Kidney capillary endothelial cell (primary cell): Measurements from ENCODE around the gene BTBD10.

Source experiments
- DNase-seq: peaks from one replicate; pipeline ENCODE4 v3.0.0-alpha.2; 2018; ENCODE audit warnings: low spot score

Gene BTBD10

DNA sequence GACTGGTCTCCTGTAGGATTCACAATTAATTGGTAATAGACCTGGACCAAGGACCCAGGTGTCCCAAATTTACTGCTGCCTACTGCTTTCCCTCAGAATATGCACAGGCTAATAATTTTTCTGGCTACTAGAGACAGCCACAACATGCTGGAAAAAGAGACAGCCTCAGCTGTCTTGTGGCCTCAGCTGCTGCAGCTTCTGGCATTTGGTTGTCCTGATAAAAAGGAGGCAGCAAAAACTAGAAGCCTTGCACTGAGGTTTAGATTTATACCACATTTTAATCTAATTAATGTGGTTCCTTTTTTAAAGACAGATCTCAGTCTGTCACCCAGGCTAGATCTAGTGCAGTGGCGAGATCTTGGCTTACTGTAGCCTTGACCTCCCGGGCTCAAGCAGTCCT lies 89.8 kb downstream of the BTBD10 start:
- DNase-seq = no peak

DNA sequence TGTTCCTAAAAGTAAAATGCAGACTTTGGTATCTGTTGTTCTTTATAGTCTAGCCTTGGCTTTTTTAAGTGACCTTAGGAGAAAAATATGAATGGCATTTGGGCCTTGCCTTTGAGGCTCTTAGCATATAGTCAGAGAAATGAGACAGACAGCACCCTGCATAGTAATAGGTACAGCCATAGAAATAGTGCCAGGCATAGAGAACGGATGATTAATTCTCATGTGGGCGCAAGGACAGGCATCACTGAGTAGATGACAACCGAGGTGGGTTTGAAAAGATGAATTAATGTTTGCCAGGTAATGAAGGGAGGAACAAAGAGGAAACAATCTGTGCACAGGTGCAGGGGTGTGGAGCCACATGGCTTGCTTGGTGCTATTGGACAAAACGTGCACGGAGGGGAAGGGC lies 95.0 kb downstream of the BTBD10 start:
- DNase-seq = no peak

DNA sequence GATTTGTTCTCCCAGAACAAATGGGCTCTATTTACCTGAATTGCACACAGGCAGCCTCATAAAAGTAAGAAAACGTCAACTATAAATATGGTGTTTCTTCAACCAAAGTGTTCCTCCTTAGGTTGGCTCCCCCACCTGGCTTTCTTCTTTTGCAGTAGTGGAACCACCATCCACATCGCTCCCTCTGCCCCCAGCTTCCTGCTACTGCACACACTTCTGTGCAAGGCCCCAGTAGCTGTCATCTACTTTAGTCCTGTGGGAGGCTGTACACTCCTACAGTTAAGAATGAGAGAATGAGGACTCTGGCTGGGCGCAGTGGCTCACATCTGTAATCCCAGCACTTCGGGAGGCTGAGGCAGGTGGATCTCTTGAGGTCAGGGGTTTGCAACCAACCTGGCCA lies 95.9 kb downstream of the BTBD10 start:
- no peak for DNase-seq

DNA sequence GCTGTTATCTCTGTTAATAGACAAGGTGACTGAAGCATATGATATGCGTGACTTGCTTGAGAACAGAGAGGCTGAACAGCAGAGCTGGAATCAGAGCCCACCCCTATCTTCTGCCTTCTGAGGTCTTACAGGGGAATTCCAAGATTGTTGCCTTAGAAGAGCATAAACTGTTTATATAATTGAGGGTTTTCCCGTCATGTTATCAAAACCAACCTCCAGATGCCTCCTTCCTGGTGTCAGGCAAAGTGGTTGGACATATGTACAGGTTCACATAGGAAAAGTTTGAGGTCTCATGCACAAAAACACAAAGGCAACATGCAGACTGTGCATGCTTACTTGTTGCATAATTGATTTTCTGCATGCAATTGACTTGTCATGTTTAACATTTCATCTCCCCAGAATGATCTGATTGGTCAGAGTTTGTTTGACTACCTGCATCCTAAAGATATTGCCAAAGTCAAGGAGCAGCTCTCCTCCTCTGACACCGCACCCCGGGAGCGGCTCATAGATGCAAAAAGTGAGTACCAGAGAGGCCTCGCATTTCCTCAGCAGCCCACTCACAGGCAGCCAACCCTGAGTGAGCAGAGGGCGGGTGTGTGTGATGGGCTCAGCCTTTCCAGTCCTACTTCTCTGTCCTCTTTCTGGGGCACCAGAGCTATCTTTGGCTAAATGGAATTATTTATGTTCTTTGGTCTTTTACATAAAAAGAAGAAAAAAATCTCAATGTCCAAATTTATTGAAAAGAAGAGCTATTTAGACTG lies 96.6 kb downstream of the BTBD10 start:
- no peak for DNase-seq

DNA sequence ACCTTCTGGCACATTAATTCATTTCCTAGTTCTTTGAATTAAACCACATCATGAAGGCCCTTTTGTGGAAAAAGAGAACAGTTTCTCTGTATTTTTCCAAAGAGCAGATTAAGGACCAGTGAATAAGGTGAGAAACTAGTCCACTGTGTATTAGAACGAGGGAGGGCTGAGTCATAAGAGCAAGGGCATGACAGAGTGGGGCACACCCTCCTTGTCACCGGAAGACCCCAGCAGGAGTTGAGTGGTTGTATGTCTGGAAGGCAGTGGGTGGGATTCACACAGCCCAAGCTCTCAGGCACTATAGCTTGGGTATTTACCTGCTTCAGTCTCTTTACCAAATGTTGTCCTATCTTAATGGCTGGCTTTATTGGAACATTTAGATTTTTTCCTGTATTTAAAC lies 98.6 kb downstream of the BTBD10 start:
- DNase-seq = no peak

DNA sequence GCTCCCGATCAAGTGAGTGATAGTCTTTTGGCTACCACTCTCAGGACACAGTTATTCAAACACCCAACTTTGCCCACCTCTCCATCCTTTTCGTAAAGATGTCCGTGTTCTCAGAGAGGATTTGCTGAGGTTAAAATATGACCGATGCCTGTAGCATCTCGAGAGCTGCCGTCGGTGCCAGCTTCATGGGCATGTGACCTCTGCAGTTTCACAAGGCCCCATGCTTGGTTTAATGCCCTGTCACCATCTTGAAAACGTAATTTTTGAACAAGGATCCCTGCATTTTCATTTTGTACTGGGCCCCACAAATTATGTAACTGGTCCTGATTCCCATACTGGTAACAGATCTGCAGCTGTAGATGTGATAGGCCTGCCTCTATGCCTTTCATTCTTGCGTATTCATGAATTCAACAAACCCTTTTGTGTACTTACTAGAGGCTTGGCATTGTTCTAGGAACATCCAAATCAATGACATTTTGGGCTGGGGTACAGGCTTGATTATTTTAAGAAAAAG lies 100.4 kb downstream of the BTBD10 start:
- DNase-seq = no peak

DNA sequence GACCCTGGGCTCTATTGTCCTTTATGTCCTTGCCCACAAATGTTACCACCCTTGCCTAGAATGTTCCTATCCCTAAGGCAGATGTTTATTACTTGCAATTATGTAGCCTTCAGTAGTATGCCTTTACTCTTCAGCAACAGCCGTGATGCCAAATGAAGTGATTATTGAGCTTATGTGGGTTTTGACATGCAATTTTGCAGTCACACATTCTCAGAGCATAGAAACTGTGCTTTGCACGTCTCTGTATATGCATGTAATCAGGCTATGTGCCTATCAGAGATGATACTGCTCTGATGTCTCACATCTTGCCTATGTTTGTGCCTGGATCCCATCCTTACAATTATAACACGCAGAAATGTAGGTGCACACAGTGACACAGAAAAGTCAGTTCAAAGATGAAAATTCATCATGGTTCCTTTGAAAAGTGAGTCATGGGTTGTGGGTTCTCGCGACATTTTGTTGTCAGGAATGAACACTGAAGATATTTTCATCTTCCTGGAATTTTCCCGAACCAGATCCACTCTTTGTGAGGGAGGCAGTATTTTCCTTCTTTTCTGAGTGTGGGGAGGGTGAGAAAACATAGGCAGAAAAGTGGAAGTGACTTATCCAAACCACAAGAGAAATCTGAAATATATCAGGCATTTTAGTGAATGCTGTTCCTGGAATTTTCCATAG lies 104.3 kb downstream of the BTBD10 start:
- DNase-seq = no peak

DNA sequence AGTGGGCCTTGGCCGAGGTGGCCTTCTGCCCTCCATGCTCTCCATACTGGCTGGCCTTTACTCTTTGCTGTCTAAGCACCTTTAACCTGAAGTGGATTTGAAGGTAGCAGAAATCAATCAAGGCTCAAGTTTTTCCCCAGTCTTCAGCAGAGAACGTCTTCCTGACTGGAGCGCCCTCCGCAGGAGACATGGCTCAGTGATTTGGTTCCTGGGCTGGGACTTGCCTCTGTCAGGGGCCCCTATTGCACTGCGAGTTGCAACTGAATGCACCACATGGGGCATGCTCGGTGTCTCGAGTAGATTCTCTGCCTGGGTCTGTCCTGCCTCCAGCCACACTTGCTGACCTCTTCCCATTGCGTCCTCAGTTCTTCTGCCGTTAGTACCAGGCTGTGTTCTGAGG lies 105.8 kb downstream of the BTBD10 start:
- DNase-seq = no peak

DNA sequence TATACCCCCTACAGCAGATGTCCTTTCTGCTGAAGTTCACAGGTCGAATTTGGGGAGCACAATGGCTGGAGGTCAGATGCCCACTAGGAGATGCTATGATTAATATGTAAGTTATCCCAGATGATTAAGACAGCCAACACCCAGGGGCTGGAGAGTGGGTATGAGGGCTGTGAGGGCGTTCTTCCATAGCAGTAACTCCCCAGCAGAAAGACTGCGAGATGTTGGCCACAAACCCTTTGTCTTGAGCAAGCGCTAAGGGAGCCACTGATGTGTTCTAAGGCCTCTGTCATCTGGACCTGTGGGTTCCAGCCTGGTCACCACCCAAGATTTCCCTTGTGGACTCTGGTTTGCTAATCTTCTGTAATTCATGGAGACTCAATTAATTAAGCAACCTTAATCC lies 107.8 kb downstream of the BTBD10 start:
- no peak for DNase-seq

DNA sequence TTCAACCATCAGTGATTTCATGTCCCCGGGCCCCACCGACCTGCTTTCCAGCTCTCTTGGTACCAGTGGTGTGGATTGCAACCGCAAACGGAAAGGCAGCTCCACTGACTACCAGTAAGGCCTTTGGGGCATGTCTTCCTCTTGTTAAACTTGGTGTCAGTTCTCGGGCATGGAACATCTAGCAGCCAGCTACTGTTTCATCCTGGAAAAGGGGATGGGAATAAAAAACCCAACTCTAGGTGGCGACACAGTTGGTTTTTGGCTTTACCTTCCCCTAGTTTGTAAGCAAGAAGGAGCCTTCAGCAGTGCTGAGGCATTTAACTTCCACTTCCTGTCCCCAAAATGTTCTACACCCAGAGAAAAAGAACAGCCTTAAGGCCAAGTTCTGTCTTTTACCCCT lies 108.7 kb downstream of the BTBD10 start:
- DNase-seq = no peak

DNA sequence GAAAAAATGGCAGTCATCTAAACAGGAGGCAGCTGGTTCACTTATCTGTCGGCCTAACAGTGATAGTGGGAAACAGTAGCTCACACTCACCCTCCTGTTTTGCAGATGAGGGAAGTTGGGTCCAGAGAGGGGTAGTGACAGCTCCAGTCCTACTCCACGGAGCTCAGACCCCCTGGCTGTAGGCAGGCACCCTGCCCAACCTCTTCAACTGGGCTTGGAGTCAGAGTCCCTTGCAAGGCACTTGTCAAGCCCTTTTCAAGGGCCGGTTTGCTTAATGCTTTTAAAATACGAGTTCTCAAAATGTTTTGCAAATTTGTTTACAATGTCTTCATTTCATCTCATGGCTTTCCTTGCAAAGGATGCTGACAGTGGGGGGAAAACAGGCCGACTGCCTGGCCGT lies 110.3 kb downstream of the BTBD10 start:
- no peak for DNase-seq

DNA sequence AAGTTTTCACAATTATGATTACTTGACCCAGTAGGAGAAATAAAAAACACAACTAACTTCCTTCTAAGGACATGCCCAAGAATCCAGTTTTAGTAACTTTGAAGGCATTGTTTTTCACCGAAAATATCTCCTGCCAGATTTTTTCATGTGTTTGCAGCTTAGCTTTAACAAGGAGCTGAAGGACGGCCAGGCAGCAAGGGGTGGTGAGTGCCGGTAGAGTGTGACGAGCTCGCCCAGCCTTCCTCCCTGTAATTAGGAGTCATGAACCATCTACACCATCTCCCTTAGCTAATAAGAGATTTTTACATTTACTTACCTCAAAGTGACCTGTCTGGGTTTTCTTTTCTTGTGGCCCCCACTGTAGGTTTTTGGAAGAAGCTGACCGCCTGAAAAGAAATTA lies 113.4 kb downstream of the BTBD10 start:
- no peak for DNase-seq

DNA sequence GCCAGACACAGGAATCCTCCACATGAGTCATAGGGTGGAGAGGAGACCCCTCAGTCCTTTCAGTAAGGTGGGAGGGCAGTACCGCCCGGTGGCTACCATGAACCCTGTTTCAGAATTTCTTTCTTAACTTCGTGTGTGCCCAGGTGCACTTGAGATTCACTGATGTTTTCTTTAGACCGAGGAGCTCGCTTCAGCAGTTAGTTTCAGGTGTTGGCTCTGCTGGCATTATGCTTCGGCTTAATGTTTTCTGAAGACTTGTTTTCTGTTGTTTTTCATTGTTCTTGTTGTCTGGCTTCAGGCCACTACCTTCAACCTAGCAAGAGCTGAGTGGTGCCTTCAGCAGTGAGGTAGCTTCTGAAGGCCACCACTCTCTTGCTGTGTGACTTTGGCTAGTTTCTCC lies 114.0 kb downstream of the BTBD10 start:
- DNase-seq = no peak

DNA sequence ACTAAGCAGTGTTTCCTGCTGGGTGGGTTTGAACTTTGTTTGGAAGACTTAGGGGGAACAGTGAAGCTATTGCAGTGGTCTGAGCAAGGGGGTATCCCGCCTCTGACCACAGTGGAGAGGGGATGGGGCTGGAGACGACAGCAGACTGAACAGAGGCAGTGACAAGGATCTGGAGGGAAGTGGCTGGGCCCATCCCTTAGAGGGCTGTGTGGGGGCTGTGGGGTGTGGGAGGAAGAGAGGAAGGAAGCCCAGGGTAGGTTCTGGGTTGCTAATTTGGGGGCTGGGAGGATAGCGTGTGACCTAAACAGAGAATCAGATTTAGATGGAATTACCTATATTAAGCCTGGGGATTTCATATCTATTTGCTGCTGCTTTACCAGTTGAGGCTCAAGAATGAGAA lies 114.7 kb downstream of the BTBD10 start:
- DNase-seq = no peak

DNA sequence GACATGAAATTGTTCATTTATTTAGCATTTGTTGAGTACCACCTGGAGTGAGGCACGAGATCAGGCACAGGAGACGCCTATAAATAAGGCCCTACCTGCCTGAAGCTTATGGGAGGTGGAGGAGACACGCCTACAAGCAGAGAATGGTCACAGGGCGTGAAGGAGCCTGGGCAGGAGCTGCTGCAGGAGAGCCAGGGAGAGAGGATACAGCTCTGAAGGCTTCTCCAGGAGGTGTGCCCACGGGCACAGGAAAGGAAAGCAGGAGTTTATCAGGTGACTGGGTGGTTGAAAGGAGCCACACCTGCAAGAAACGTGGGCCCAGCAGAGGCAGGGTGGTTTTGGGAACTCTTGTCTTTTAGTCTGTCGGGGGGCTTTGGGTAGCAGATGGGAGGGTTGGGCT lies 115.1 kb downstream of the BTBD10 start:
- DNase-seq = no peak

DNA sequence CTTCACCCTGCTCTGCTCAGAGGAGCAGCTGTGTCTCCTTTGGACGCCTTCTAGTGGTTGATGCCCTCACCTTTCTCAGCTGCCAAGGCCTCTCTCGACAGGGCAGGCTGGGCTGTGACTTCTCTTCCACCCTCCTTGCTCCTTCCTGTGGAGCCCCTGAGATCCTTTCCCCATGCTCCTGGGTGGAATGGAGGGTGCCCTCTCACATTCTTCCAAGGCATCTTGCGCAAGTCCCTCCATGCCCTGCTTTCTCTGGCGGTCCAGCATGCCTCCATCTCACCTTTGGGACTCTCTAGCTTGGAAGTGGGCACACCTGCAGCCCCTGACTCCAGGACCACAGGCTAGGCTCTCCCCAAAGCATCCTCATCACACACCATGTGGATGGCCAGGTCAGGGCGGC lies 116.6 kb downstream of the BTBD10 start:
- no peak for DNase-seq

DNA sequence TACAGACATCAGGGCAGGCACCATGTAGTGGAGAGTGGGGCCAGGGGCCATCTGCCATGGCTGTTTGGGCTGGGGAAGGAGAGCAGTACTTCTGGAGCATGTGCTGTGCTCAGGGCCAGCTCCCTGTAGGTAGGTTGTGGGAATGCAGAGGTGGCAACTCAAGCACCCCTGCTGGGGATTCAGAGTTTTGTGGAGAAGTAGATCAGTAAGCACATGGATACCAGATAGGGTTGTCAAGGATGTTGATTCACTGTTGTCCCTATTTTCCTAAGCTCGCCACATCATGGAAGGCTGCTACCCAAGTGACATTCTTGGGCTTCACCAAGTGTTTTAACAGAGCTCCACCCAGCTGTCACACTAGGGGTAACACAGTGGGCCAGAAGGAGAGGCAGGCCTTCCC lies 118.2 kb downstream of the BTBD10 start:
- DNase-seq = no peak

DNA sequence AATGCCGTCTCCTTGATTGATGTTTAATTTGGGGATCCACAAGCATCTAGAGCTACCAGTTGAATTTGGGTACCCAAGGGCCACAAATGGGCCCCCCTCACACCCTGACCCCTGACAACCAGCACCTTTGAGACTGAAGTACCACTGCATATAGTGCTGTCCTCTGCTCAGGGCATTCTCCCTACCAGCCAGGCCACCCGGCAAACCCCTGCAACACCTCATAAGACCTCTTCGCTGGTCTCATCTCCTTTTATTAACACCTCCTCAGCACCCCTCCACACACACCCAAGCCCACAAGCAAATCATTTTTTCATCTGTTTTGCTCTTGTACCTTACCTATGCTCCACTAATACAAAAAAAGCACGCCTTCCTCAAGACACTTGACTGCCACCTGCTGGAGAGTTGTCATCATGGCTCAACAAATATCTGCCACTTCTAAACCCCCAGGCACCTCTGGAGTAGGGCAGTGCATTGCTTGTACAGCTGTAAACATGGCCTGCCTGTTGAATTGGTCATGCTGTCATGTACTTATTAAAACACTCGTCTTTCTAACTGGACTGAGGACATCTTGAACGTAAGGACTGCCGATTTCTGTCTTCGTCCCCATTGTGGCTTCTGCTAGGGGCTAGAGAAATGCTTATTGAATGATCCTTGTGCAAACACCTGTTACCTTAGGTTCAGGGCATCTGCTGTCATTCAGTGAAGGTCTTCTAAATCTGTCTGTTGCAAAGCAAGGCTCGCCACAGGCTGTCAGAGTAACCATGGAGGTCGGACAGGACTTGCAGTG lies 118.9 kb downstream of the BTBD10 start:
- DNase-seq = peak; percentile 77

DNA sequence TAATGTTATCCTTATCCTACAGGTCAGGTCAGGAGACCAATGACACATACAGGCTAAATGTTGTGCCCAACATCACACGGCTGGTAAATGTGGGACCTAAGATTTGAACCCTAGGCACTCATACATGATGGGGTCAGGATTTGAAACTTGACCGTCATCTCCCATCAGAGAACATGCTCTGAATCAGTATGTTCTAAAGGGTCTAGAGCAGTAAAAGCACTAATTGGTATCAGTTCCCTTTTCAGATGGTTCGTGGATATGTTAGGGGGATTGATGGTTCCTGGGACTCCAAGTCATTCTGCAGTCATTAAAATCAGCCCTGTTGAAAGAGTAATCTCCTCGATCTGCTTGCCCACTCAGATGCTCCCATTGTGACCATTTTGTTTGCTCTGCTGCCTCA lies 120.0 kb downstream of the BTBD10 start:
- no peak for DNase-seq

DNA sequence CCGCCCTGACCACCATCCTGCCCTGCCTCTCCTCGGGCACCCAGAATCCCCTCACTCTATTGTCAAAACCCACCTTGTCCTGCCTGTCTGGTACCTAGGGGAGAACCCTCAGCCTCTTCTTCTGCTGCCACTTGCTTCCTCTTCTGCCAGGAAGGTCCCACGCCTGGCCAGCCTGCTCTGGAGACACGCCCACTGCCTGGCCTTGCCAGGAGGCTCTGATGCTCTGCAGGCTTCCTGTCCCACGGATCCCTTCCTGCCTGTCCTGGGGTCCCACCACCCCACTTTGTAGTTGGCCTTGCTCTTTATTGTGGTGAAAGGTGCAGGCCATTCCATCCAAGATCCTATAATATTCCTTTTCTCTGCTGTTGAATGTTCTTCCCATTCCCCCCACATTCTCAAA lies 122.0 kb downstream of the BTBD10 start:
- DNase-seq = no peak

DNA sequence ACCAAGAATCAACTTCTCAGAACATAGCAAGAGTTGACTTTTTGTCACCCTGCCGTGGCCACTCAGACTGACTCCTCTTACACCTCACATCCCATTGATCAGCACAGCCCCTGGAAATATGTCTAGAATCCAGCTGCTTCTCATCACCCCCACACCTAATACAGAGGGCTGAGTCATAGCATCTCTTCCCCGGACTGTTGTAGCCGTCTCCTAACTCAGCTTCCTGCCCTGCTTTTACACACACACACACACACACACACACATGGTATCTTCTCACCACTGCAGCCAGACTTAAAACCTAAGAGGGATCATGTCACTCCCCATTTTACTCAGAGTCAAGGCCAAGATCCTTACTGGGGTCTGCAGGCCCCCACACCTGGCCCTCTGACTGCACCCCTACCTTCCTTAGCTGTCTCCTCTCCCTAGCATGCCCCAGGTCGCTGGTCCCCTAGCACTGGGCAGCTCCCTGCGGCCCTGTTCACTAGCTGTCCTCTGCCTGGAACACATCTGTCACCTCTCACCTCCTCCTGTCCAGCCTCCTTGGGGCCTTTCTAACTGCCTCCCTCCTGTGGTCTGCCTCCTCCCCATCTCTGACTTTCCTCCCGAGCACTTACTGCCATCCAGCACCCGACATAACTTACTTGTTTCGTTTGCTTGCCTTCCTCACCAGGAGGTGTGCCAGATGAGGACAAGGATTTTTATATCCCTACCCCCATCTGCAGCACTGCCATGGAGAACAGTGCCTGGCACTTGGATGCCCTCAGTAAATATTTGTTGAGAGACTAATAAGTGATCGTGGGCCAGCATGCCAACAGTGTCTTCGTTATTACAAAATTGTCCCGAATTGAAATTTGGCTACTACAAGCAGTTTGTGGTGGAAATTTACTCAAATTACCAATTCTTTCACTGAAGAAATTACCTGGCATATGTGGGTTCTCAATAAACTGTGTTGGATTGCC lies 123.5 kb downstream of the BTBD10 start:
- peak; percentile 98 for DNase-seq
